Subcutaneous adipose tissue (tissue), 4 donors: Measurements from ENCODE around the gene WRNIP1. TPM values are rescaled to one million over a fixed set of nuclear protein-coding genes. Genes with fewer than 3 reads are reported as not detected.

Experiments
- total RNA-seq, 4 donors: library from RNA; depleted of rRNA; stranded (reverse); fragments of >200 nt; gene quantifications; one replicate each; pipeline ENCODE4 v1.1.0, GENCODE V29; 2016
- TF ChIP-seq, protein P1 (sequence below): fragments of 450-650 bp; IDR thresholded peaks from one replicate; pipeline ENCODE4 v1.5.1; 2016; ENCODE audit warnings: low read depth, mild to moderate bottlenecking, control low read depth, antibody characterized with exemption, moderate library complexity

Gene WRNIP1
- total RNA-seq, 4 donors from 2014 or later, result 17.4 to 38.4 (median 34.0) TPM

DNA sequence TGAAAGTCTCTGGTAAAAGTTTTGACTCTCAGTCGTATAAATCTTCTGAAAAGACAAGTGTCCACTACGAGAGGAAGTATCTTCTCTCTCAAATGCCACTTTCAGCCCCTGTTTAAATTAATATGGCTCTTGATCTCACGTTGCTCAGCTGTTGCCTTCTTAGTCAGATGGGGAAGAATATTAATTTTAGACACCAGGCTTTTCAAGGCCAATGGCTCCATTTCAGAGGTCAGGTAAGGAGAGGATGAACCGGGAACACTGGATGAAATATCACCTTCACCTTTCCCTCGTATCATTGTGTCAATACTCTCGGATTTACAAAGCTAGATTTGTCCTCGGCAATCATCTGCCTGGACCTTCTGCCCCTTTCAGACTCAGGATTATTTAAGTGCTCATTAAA, 14.4 kb upstream of the WRNIP1 start, which contains the start of gene MYLK4:
Gene MYLK4, minus strand, starts transcription at position 91 of the 400 bp plus-strand sequence. CDS start 1,628 bp downstream, outside the sequence.
- TF ChIP-seq, protein P1, sequence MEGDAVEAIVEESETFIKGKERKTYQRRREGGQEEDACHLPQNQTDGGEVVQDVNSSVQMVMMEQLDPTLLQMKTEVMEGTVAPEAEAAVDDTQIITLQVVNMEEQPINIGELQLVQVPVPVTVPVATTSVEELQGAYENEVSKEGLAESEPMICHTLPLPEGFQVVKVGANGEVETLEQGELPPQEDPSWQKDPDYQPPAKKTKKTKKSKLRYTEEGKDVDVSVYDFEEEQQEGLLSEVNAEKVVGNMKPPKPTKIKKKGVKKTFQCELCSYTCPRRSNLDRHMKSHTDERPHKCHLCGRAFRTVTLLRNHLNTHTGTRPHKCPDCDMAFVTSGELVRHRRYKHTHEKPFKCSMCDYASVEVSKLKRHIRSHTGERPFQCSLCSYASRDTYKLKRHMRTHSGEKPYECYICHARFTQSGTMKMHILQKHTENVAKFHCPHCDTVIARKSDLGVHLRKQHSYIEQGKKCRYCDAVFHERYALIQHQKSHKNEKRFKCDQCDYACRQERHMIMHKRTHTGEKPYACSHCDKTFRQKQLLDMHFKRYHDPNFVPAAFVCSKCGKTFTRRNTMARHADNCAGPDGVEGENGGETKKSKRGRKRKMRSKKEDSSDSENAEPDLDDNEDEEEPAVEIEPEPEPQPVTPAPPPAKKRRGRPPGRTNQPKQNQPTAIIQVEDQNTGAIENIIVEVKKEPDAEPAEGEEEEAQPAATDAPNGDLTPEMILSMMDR, result no peak

DNA sequence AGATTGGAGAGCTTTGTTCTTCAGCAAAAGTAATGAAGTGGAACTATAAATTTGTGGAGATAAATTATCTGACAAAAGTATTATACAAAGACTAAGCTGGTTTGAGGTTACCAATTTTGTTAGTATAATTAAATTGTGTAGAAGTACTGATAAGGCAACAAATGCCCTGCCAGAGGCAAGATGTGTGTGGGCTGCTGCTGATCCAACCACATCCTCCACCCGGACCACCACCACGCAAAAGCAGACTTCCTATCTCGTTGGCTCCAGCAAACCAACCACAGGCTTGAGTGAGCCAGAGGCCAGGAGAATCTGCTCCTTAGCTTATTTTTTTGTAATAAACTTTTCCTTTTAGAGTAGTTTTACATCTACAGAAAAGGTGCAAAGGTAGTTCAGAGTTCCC, 13.3 kb upstream of the WRNIP1 start:
- TF ChIP-seq, protein P1, result no peak

DNA sequence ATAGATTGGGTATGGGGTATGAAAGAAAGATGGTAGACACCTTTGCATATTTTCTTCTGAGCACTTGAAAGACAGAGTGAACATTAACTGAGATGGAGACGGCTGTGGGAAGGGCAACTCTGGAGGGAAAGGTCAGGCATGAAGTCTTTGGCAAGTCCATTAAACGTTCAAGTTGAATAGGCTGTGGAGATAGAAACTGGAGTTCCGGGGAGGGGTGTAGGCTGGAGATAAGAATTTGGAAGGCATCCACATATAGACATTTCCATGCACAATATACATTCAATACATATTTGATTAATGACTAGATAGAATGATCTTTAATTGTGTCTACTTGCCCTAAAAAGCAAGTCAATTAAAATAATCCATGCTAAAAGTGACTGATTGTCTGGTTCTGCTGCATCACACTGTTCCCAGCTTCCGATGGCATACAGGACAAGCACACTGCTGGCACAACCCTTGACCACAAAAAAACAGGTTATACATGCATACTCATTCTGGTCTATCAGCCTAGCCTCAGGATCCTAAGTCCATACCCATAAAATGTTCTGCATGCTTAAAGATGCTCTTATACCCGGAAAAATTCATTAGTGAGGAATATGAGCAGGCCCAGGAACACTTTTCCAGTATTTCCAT, 12.6 kb upstream of the WRNIP1 start:
- TF ChIP-seq, protein P1, result no peak

DNA sequence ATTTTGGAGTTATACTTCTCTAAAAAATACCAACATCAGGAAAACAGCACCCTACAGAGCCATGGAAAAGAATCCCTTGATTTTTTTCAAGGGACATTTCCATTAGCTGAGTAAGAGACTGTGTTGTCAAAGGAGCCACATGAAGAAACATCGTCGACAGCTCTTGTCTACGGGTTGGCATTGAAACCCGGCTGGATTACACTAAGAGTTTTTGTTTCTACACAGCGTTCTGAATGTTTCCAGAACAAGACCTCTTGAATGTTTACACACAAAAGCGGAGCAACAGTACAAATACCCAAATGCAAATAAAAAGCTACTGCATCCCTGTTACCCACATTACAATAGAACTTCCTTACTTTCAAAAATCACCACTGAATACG, 12.1 kb upstream of the WRNIP1 start:
- TF ChIP-seq, protein P1, result no peak

DNA sequence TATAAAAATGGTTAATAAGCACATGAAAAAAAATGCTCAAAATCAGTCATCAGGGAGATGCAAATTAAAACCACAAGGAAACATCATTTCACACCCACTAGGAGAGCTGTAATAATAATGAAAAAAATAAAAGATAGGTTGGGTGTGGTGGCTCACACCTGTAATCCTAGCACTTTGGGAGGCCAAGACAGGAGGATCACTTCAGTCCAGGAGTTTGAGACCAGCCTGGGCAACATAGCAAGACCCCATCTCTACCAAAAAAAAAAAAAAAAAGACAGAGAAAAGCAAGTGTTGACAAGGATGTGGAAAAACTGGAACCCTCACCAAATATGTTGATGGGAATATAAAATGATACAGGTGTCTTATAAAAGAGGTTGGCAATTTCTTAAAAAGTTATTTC, 11.4 kb upstream of the WRNIP1 start:
- TF ChIP-seq, protein P1, result no peak

DNA sequence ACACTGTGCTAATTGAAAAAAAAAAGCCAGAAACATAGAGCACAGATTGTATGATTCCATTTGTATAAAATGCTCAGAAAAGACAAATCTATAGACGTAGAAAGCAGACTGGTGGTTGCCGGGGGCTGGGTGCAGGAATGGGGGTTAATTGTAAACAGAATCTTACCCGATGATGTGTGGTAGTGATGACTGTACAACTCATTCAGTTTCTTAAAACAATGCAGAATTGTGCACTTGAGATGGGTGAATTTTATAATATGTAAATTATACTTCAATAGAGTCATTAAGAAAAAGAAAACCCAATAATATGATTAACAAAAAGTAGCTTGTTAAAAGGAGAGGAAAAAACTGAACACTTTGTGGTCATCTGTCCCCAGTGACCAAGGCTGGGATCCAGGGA, 10.8 kb upstream of the WRNIP1 start:
- TF ChIP-seq, protein P1, result no peak

DNA sequence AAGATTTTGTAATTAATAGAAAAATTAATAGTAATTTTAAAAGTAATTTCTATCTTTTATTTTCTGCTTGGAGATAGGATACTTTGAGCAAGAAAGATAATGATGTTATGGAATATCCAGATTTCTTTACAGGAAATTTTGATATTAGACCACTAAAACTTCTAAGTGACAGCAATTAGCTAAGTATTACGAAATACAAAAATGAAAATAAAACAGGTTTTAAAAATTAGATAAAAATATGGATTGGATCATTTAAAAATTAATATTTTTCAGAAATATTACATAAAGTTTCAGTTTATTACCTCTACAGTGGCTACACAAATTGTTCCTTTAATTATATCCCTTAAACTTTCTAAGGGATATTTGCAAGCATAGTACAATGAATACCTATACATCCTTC, 10.3 kb upstream of the WRNIP1 start:
- TF ChIP-seq, protein P1, result no peak
